ENCODE data around the gene MYO18B.

Gene MYO18B

DNA sequence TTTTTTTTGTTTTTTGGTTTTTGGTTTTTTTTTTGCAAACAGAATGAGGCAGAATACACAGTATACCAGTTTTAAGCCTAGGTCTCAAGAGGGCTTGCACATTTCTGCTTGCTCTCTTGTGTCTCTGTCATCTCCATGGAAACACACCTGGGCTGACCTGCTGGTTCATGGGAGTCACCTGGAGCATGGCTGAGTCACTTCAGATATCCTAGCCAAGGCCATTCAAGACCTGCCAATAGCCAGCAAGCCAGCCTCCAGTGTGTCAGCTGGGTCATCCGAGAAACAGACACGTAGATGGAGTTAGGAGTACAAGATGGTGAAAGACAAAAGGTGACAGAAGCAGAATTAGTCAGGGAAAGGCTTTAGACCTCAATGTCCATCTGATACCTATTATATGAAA lies 303.1 kb downstream of the MYO18B start:
- Mint-ChIP-seq H3K27me3 (peaks cover 12% of the 10 kb centered on the region), H3K4me3 (no peak overlapping the region), H3K36me3 (ENCODE audit: low read depth) (no peaks in the 10 kb centered on the region), H3K4me1 (ENCODE audit: low read depth) (no peaks in the 10 kb centered on the region), H3K27ac (no peak overlapping the region), H3K9me3 (no peaks in the 10 kb centered on the region)
- DNase-seq: no peak

DNA sequence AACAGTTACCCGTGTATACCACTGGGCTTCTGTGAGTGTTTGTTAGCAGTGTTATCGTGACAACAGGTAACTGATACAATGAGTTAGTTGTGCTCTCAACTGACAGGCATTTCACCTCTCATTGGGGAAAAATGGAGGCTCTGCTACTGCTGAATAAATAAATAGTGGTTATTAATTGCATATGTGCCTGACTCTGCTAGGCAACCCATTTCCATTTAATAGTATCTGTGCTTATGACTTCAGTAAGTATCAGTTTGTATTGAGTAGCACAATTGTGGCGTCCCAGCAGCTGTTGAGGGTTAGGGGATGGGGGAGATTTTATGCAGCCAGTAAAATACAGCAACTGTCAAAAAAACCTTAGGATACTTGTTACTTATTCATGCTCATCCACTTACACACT lies 303.9 kb downstream of the MYO18B start:
- Mint-ChIP-seq H3K4me1 (ENCODE audit: low read depth) (no peaks in the 10 kb centered on the region), H3K4me3 (no peak overlapping the region), H3K27ac (no peak overlapping the region), H3K27me3 (peaks cover 16% of the 10 kb centered on the region), H3K36me3 (ENCODE audit: low read depth) (no peaks in the 10 kb centered on the region), H3K9me3 (no peaks in the 10 kb centered on the region)
- no peak for DNase-seq

DNA sequence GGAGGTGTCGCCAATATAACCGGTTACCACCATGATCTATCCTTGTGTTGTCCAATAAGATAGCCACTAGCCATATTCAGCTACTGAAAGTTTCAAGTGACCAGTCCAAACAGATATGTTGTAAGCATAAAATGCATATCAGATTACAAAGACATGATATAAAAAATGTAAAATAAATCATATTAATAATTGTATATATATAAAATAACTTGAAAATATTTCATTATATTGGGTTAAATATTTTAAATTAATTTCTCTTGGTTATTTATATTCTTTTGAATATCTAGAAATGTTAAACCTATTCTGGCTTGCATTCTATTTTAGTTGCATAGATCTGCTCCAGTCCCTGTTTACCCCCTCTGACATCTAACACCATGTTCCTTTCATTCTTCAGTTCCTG lies 305.5 kb downstream of the MYO18B start:
- H3K9me3 Mint-ChIP-seq: no peaks in the 10 kb centered on the region
- no peak overlapping the region for H3K4me3 Mint-ChIP-seq
- H3K27me3 Mint-ChIP-seq: peaks cover 23% of the 10 kb centered on the region
- H3K27ac Mint-ChIP-seq: no peak overlapping the region
- no peaks in the 10 kb centered on the region for H3K4me1 Mint-ChIP-seq (ENCODE audit: low read depth)
- H3K36me3 Mint-ChIP-seq (ENCODE audit: low read depth): no peaks in the 10 kb centered on the region
- DNase-seq: no peak

DNA sequence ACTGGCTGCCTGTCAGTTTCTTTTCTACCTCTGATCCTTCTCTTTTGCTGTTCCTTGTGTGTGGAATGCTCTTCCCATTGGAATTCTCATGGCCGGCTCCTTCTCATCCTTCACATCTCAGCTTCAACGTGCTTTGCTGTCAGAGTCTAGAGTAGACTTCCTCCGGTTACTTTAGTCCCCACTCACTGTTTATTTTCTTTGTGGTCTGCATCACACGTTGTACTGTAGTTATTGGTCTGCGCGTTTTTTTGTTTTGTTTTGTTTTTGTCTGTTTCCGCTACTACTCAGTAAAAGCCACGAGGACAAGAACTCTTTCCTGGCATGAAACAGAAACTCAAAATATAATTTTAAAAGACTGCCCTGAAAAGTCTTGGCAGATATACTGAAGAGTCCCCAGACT lies 305.9 kb downstream of the MYO18B start:
- no peak overlapping the region for H3K27ac Mint-ChIP-seq

DNA sequence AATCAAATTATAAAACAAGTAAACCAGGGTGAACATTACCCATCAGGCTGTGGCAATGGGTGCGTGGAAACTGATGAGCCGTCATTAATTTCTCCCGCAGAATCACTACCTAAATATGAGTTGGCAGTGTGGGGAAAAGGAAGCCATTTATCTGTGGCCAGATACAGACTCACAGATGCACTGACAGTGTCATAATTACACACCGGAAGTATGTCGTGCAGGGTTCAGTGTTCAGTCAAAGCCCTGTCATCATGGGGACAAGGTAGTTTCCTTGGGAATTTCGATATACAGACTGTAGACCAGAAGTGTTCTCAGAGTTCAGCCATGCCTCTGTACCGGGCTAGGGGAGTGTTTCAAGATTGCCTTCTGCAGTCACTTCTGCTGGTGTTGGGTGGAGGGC lies 308.1 kb downstream of the MYO18B start:
- no peaks in the 10 kb centered on the region for H3K36me3 Mint-ChIP-seq (ENCODE audit: low read depth)
- no peaks in the 10 kb centered on the region for H3K4me1 Mint-ChIP-seq (ENCODE audit: low read depth)
- no peak overlapping the region for H3K27ac Mint-ChIP-seq
- no peaks in the 10 kb centered on the region for H3K9me3 Mint-ChIP-seq
- H3K27me3 Mint-ChIP-seq: peaks cover 27% of the 10 kb centered on the region
- no peak overlapping the region for H3K4me3 Mint-ChIP-seq
- DNase-seq: no peak

More for the DNA sequence above, 305.9 kb downstream of the MYO18B start:
- H3K9me3 Mint-ChIP-seq: no peaks in the 10 kb centered on the region
- peaks cover 24% of the 10 kb centered on the region for H3K27me3 Mint-ChIP-seq
- no peaks in the 10 kb centered on the region for H3K4me1 Mint-ChIP-seq (ENCODE audit: low read depth)
- no peak overlapping the region for H3K4me3 Mint-ChIP-seq
- no peak for DNase-seq
- no peaks in the 10 kb centered on the region for H3K36me3 Mint-ChIP-seq (ENCODE audit: low read depth)

DNA sequence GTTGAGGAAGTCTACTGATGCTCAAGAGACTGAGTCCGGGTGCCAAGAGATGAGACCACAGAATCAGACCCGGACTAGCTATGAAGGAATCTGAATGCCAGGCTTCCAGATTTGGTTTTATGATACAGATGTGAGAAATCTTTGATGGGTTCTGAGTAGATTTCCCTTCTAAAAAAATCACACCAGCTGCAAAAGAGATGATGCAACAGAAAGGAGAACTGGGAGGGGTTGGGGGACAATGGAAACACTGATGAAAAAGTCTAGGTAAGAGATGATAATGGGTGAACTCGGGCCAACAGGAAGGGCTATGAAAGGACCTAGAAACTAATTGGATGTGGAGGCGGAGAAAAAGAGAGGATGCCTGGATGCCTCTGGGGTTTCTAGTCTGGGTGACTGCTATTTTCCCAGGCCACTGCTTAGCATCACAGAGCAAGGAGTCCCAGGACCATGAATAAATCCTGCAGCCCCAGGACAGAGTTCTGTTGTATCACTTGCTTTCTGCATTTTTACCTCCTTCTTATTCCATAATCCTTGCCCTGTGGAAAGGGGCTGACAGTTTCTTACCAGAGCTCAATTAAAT lies 311.8 kb downstream of the MYO18B start:
- H3K4me1 Mint-ChIP-seq (ENCODE audit: low read depth): no peaks in the 10 kb centered on the region
- H3K9me3 Mint-ChIP-seq: no peaks in the 10 kb centered on the region
- H3K4me3 Mint-ChIP-seq: no peak overlapping the region

DNA sequence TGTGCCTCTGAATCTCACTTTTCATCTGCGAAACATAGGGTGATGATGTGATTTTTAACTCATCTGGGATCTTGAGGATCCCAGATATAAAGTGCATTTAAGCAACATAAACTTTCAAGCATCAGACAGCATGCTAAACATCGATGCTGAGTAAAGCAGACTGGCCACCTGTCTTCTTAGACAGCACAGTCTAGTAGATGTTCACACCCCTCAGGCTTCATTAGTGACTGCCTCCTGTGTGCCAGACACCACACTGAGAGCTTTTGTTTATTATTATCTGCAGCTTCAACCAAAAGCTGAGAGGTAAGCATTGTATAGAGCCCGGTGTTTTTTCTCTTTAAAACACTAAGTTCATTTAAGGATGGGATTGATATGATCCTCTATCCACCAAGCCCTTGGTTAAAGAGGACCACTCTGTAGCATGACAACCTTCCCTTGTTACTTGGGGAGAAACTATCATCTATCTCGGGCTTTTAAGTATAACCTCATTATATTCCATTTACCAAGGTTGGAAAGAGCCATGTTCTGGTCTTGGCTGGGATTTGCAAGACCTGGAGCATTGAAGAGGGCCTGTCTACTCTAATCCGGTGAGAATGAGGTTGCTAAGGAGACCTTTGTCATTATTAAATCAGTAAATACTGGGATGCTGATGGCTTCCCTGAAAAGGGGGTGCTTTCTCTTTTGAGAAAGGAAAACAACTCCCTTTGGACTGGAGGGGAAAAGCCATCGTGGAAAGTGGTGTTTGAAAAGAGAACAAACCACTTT lies 313.0 kb downstream of the MYO18B start:
- no peak for DNase-seq
- H3K4me3 Mint-ChIP-seq: no peak overlapping the region
- no peaks in the 10 kb centered on the region for H3K36me3 Mint-ChIP-seq (ENCODE audit: low read depth)
- H3K4me1 Mint-ChIP-seq (ENCODE audit: low read depth): no peaks in the 10 kb centered on the region
- H3K27me3 Mint-ChIP-seq: peaks cover 35% of the 10 kb centered on the region
- no peaks in the 10 kb centered on the region for H3K9me3 Mint-ChIP-seq
- H3K27ac Mint-ChIP-seq: no peak overlapping the region

More for the DNA sequence above, 311.8 kb downstream of the MYO18B start:
- Mint-ChIP-seq H3K27ac (no peak overlapping the region), H3K36me3 (ENCODE audit: low read depth) (no peaks in the 10 kb centered on the region), H3K27me3 (peaks cover 37% of the 10 kb centered on the region)
- no peak for DNase-seq

DNA sequence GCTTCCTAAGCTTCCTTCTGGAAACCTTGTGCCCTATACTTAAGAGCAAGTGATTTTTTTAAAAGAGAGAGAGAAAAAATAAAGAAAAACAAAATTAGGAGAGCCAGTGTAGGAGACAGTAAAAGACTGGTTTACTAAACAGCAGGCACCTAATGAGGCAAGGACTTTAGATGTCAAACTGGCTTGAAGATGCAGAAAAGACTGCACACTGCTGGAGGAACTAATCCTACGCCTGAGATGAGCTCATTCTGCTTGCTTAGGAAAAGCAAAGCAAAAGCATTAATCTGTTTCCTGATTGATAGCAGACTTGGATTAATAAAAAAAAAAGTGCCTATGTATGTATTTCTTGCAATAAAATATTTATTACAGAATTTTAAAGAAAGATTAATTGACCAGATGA lies 313.7 kb downstream of the MYO18B start:
- Mint-ChIP-seq H3K27ac (no peak overlapping the region), H3K9me3 (no peaks in the 10 kb centered on the region), H3K4me1 (ENCODE audit: low read depth) (no peaks in the 10 kb centered on the region), H3K4me3 (no peak overlapping the region), H3K36me3 (ENCODE audit: low read depth) (no peaks in the 10 kb centered on the region), H3K27me3 (peaks cover 30% of the 10 kb centered on the region)
- no peak for DNase-seq

DNA sequence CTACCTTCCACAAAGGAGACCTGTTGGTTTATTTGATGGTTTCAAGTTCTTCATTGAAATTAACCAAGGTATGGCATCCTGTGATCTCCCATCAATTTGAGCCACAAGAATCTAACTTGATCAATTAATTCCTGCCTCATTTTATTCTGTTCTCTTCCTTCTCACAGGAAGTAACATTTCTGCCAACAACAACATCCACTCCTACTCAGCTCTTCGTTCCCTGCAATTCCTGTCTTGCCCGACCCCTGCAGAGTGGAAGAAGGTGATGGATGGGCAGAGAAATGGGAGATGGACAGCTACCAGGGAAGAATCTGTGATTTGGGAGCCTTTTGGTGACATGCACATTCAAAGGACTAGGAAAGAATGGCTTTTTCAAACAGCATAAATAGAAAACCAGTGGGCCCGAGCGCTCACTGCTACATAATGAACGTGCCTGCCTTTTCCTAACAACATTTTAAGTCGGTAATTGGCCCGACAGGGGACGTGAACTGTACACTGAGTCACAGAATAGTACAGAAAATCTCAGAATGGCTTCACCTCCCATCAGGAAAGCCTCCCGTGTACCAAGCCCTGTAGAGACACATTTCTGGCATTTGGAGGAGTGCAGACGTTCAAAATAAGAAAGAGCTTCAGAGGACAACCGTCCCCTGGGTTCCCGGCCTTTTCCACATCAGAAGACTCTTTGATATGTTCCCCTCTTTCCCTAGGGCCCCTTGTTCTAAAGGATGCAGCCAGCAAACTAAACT lies 314.6 kb downstream of the MYO18B start:
- H3K36me3 Mint-ChIP-seq (ENCODE audit: low read depth): no peaks in the 10 kb centered on the region
- H3K4me3 Mint-ChIP-seq: no peak overlapping the region
- no peak overlapping the region for H3K27ac Mint-ChIP-seq
- H3K4me1 Mint-ChIP-seq (ENCODE audit: low read depth): no peaks in the 10 kb centered on the region
- DNase-seq: no peak
- H3K9me3 Mint-ChIP-seq: no peaks in the 10 kb centered on the region
- peaks cover 32% of the 10 kb centered on the region for H3K27me3 Mint-ChIP-seq

DNA sequence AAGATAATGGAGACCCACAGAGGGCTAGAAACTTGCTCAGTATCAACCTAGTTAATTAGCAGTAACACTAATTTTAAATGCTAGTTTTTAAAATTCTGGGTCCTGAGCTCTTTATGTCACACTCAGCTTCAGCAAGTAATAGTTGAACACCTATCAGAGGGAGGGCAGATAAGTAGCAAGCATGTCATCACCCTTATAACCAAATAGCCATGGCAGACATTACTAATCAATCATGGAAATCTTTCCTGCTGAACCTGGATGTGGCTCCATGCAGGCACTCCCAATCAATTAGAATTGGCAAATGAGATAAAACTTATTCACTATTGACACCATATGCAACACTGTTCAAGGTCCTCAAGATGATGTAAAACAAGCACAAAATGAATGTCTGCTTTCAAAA lies 315.7 kb downstream of the MYO18B start:
- Mint-ChIP-seq H3K36me3 (ENCODE audit: low read depth) (no peaks in the 10 kb centered on the region), H3K27ac (no peak overlapping the region), H3K27me3 (peaks cover 30% of the 10 kb centered on the region), H3K9me3 (no peaks in the 10 kb centered on the region), H3K4me1 (ENCODE audit: low read depth) (no peaks in the 10 kb centered on the region), H3K4me3 (no peak overlapping the region)
- DNase-seq: no peak

DNA sequence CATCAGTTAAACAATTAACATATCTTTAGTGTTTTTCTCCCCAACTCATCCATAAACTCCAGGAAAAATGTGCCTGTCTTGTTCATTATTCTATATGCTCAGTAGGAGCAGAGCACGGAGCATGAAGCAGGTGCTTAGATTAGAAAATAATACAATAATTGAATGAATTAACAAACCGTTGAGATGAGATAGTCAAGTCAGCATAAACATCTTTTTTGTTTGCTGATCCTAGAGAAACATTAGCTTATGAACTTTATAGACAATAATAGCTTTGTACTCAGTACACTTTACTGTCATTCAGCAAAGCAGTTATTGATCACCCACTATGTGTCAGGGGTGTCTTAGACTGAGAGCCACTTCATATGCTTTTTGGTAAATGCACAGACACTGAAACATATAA lies 322.1 kb downstream of the MYO18B start:
- no peak overlapping the region for H3K27ac Mint-ChIP-seq
- no peak for DNase-seq
- H3K36me3 Mint-ChIP-seq (ENCODE audit: low read depth): no peaks in the 10 kb centered on the region
- no peaks in the 10 kb centered on the region for H3K9me3 Mint-ChIP-seq
- no peaks in the 10 kb centered on the region for H3K4me1 Mint-ChIP-seq (ENCODE audit: low read depth)
- peaks cover 27% of the 10 kb centered on the region for H3K27me3 Mint-ChIP-seq
- no peak overlapping the region for H3K4me3 Mint-ChIP-seq

DNA sequence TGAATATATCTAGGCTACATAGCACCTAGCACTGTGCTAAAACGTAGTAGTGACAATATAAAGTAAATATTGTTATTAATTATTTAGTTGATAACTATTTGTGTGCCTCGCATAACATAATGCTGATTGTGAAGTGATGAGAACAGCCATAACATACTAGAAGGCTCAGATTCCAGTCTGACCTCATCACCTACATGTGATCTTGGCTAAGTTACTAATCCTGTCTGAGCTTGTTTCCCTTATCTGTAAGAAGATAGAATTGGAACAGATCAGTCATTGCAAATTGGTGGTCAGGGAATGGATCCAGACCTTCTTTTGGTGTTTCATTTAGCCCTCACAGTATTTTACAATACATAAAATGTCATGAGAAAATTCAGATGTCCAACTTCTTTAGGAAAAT lies 323.9 kb downstream of the MYO18B start:
- Mint-ChIP-seq H3K27ac (no peak overlapping the region), H3K36me3 (ENCODE audit: low read depth) (no peaks in the 10 kb centered on the region), H3K9me3 (no peaks in the 10 kb centered on the region), H3K4me1 (ENCODE audit: low read depth) (no peaks in the 10 kb centered on the region), H3K27me3 (peaks cover 38% of the 10 kb centered on the region), H3K4me3 (no peak overlapping the region)
- no peak for DNase-seq

DNA sequence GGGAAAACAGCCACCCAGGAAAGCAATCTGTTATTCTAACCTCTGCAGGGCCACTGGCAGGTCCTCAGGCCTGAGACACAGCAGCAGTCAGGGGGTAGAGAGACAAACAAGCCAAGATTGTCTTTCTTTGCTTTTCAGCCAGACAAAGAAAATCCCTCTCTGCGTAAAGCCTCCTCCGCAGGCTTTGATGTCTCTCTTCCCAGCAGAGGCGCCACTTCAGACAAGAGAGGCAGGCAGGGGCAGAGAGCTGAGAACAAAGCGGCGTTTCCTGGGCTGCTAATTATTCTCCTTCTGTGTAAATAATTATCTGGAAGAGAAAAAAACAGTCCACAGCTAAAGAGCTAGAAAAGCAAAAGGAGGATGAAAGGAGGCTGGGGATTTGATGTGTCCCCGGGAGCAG lies 324.5 kb downstream of the MYO18B start:
- Mint-ChIP-seq H3K4me1 (ENCODE audit: low read depth) (no peaks in the 10 kb centered on the region), H3K27me3 (peaks cover 34% of the 10 kb centered on the region), H3K9me3 (no peaks in the 10 kb centered on the region), H3K27ac (no peak overlapping the region), H3K36me3 (ENCODE audit: low read depth) (no peaks in the 10 kb centered on the region), H3K4me3 (no peak overlapping the region)
- no peak for DNase-seq

DNA sequence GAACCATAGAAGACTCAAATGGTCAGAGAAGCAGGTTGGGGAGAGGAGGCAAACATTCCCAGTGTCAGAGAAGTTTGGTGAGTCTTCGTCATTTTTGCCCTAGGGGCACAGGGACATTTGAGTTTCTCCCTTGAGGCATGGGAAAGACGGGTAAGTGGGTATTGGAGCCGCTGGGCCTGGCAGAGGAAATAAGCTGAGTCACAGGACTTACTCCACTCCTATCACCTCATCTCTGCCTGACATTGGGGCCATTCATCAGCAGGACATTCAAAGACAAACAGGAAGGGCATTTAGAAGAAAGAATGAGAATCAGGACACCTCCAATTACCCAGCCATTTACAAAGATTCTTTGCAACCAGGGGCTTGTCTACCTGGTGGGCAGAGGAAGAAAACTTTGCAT lies 326.6 kb downstream of the MYO18B start:
- Mint-ChIP-seq H3K9me3 (no peaks in the 10 kb centered on the region), H3K27ac (no peak overlapping the region), H3K4me3 (no peak overlapping the region), H3K27me3 (peaks cover 23% of the 10 kb centered on the region), H3K4me1 (ENCODE audit: low read depth) (no peaks in the 10 kb centered on the region), H3K36me3 (ENCODE audit: low read depth) (no peaks in the 10 kb centered on the region)
- DNase-seq: no peak

DNA sequence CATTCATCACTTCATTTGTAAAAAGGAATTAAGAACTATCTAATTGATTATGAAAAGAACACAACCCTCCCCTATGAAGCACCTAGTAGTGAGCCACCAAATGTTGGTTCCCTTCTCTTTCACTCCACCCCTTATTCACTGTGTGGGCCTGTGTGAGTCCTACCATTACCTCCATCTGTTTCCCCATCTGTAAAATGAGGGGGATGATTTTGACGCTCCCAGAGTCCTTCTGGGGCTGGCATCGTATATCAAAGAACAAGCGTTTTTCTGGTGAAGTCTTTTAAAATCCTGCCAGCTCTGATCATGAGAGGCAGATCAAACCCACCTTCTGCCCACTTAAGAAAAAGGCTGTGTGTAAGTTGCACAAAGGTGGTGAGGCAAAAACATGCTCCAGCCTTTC lies 330.6 kb downstream of the MYO18B start:
- Mint-ChIP-seq H3K36me3 (ENCODE audit: low read depth) (no peaks in the 10 kb centered on the region), H3K27me3 (peaks cover 24% of the 10 kb centered on the region), H3K4me1 (ENCODE audit: low read depth) (no peaks in the 10 kb centered on the region), H3K27ac (no peak overlapping the region), H3K4me3 (no peak overlapping the region), H3K9me3 (no peaks in the 10 kb centered on the region)
- DNase-seq: no peak
